NOMO-1 treated with dmso at 0.1 percent for 144 hours (cell line): ENCODE data around the gene DCUN1D5.
"Not testable (repeated sequence)": the region's sequence is repeated elsewhere in the genome, so short reads cannot be mapped to it uniquely, and the experiment has no call there.

ENCODE experiments used
- DNase-seq: peaks from one replicate; lab custom pipeline; 2025; ENCODE audit not compliant: unreplicated experiment; lab: John Stamatoyannopoulos, UW

Gene DCUN1D5

DNA sequence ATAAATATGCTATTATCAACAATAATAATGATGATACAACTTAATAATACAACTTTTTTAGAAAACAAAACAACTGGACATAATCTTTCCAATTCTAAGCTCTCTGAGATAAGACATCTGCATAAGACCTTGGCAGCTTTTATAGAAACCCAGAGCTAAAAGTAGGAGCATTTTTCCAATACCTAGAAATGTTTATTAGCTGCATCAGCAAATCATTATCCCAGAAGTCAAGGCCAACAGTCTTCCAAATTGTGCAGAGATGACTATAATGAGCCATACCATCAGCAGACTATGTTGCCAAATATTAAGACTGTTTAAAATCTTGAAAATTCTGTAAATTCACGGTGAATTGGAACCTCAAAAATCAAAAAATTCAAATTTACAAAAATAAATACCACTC lies 30.3 kb downstream of the DCUN1D5 start:
- no peak for DNase-seq

- no peak for DNase-seq
Observed at GRCh38 chr11:103055221-103055890, 36.6 kb downstream of the DCUN1D5 start.

DNA sequence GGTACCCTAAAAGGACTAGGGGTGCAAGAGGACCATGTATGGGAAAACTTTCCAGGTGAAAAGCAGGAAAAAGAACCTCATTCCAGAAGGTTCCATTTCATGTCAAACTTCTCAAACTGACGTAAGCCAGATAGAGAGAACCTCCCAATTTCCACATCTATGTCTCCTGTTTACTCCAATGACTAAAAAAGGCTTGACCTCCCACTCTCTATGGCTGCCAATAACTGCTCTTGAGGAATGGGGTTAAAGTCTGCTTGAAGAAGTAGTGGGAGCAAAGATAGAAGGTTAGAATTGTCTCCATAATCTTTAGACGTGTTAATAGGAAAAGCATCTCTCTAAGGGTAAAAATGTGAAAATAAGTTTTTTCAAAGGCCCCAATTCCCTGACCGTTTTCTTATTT lies 38.0 kb downstream of the DCUN1D5 start:
- DNase-seq = no peak

DNA sequence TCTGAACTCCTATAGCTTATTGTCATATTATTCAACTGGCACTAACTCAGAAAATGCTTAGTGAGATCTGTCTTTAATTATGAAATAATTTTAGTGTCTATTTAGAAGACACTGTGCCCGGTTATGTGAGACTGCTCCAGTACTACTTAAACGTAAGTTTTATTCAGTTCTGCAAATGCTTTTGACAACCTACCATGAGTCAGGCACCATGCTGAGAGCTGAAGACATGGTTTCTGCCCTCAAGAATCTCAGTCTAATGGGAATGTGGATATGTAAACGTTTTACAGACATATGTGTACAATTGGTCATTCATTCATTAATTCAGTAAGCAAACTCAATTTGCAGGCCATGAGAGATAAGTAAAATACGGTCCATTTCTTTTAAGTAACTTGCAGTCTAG lies 40.0 kb downstream of the DCUN1D5 start:
- no peak for DNase-seq

DNA sequence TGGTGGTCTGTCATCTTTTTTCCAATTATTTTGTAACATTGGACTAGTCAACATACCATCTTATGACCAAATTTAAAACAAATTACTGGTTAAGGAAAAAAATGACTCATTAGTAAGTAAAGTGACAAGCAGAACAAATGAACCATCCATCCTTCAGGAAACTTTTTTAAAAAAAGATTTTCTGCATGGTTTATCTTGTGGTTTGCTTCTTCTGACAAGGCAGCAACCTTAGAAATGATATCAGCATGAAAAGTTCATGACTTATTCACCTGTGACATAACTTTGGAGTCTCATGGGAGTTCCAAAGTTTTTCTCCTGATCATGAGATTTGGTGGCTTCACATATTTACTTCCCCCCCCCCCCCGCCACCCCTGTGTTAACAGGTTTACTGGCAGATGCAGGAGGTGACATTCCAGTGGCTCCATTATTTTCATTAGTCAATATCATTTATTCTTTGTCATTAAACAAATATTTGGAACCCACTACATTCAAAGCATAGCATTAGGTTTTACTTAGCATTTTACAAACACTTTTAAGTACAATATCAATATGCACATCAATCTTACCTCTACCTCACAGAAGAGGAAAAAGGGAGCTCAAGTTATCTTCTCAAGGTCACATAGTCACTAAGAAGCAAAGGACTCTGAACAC lies 40.7 kb downstream of the DCUN1D5 start:
- DNase-seq = no peak

GRCh38 chr11:103050351-103050750 lies 41.6 kb downstream of the DCUN1D5 start:
- no peak for DNase-seq

GRCh38 chr11:103047837-103048236 lies 44.1 kb downstream of the DCUN1D5 start:
- no peak for DNase-seq

- DNase-seq = no peak
Observed at GRCh38 chr11:103043826-103044678, 47.9 kb downstream of the DCUN1D5 start.

GRCh38 chr11:103042161-103042560 lies 49.8 kb downstream of the DCUN1D5 start:
- no peak for DNase-seq

GRCh38 chr11:103035791-103036434 lies 56.0 kb downstream of the DCUN1D5 start:
- DNase-seq = peak; percentile 32

- no peak for DNase-seq
Observed at GRCh38 chr11:103035216-103035615, 56.7 kb downstream of the DCUN1D5 start.

GRCh38 chr11:103031834-103032233 lies 60.1 kb downstream of the DCUN1D5 start:
- no peak for DNase-seq

- no peak for DNase-seq
Observed at GRCh38 chr11:103029401-103029800, 62.6 kb downstream of the DCUN1D5 start.

GRCh38 chr11:103028304-103029020 lies 63.5 kb downstream of the DCUN1D5 start:
- not testable (repeated sequence) for DNase-seq

DNA sequence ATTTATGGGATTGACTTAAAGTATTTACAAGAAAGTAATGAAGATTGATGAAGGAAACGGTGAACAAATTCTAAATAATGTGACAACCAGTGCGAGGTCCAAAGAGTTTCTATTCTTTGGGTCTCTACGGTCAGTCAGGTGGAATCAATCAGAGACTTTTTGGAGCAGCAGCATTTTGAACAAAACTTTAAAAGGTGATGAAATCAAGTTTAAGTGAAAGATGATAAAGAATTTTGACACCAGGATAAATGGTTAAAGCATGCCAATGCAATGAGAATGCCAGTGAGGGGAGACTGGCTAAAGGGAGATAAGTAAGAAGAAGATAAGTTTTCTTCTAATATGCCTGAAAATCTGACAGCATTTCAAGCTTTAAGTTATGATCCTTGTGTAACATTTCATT lies 67.9 kb downstream of the DCUN1D5 start:
- DNase-seq = no peak

- no peak for DNase-seq
Observed at GRCh38 chr11:103016031-103016430, 75.9 kb downstream of the DCUN1D5 start.

DNA sequence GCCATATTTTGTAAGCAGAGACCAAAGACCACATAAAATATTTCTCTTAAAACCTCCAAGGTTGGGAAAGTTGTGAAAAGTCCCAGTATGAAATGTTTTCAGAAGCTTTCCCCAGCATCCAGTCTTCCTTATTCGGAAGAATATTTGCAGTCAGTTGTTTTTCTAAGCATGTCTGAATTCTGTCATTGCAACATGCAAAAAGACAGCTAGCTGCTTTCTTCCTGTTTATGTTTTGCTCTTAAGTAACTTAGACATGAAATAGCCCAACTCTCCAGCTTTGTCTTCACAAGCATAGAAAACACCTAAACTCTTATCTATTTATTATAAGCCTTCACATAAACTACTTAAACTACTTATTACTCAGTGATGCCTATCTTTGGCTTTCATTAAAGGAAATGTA lies 78.5 kb downstream of the DCUN1D5 start:
- no peak for DNase-seq
